Pancreas (tissue), 10 donors: Measurements from ENCODE around the gene VPS8. TPM values are rescaled to one million over a fixed set of nuclear protein-coding genes. Genes with fewer than 3 reads are reported as not detected.

Experiments
- ATAC-seq, 4 donors: fragments of 200-7000 bp; cut with Tn5 transposase; one replicate each; pipeline versions ENCODE4 v1.8.0 to v1.9.1; 2020; ENCODE audit warnings: mild to moderate bottlenecking in 4 of 4, moderate library complexity in 4 of 4
- DNase-seq, 6 donors: peaks; one replicate each; pipeline ENCODE4 v3.0.0-alpha.2; 2020
- FAIRE-seq: peaks from 2 replicates; lab custom pipeline; 2012; peaks lifted over from hg19 to GRCh38; lab: Jason Lieb, UNC
- H3K27ac ChIP-seq, 4 donors: fragments of 200-600 bp; sonication (generic); 1 replicate in 3 of 4; 2 replicates in 1 of 4; pipeline versions ENCODE4 v1.5.0 to v1.8.0; 2020
- H3K27me3 ChIP-seq, 4 donors: fragments of 200-600 bp; one replicate each; pipeline ENCODE4 v1.8.0; 2021
- H3K36me3 ChIP-seq, 3 donors: fragments of 200-600 bp; sonication (generic) in 1 of 3; one replicate each; pipeline versions ENCODE4 v1.5.0 to v1.8.0; 2020 to 2021
- H3K4me1 ChIP-seq, 3 donors: fragments of 200-600 bp; one replicate each; pipeline ENCODE4 v1.8.0; 2021
- H3K4me3 ChIP-seq, 4 donors: fragments of 200-600 bp; sonication (generic) in 2 of 4; one replicate each; pipeline versions ENCODE4 v1.5.0 to v1.8.0; 2020 to 2021
- H3K9me3 ChIP-seq, 4 donors: fragments of 200-600 bp; one replicate each; pipeline ENCODE4 v1.8.0; 2021
- WGBS, 2 donors: extraction: QIAGEN DNeasy Blood & Tissue Kit; methylation state at CpG; one replicate each; pipeline ENCODE4 v1.1.7; 2013; 5-methylcytosine and 5-hydroxymethylcytosine counted together
- intact Hi-C, 3 donors: fragments of 100-400 bp; cut with DNase I; formaldehyde crosslinking; loops; one replicate each; pipeline versions ENCODE4 v1.11.1 to v1.14.2; 2022
- polyA plus RNA-seq, 2 donors: library from polyadenylated mRNA; stranded (reverse); fragments of 200-250 nt; gene quantifications; one replicate each; pipeline ENCODE4 v1.2.3, GENCODE V29; 2013
- total RNA-seq, 6 donors: library from RNA; stranded (reverse); fragmentation: NEBNext Ultra II Directional in 4 of 6; extraction: Animal tissue kit (Norgen Biotek cat#: 25700) in 4 of 6; gene quantifications; one replicate each; pipeline versions ENCODE4 v1.2.1 to v1.2.4, GENCODE V29; 2021 to 2023
- TF ChIP-seq, protein P1 (sequence below), 4 donors: fragments of 200-600 bp; sonication (generic) in 3 of 4; IDR thresholded peaks; one replicate each; pipeline versions ENCODE4 v1.5.0 to v1.8.0; 2021; ENCODE audit warnings: antibody characterized with exemption in 4 of 4
- donor health status: healthy with polysubstance abuse.
- donor health status: DM: no; HTN: no; CAD: no; lungs with moderate emphysema.
- donor health status: DM: no; HTN: no; CAD: no.
- donor health status: control.
- donor health status: control.
- donor health status: Bipolar disorder and iron deficiency.
- donor health status: DM: yes; HTN: yes; CAD: no.
- donor health status: DM: no; HTN: no; CAD: no.
- donor health status: DM: no; HTN: no; CAD: no.
- donor health status: DM: yes; HTN: yes; CAD: no.

VPS8 gene
- total and polyA plus RNA-seq, 8 donors, result 7.9 to 37.5 (median 19.2) TPM

DNA sequence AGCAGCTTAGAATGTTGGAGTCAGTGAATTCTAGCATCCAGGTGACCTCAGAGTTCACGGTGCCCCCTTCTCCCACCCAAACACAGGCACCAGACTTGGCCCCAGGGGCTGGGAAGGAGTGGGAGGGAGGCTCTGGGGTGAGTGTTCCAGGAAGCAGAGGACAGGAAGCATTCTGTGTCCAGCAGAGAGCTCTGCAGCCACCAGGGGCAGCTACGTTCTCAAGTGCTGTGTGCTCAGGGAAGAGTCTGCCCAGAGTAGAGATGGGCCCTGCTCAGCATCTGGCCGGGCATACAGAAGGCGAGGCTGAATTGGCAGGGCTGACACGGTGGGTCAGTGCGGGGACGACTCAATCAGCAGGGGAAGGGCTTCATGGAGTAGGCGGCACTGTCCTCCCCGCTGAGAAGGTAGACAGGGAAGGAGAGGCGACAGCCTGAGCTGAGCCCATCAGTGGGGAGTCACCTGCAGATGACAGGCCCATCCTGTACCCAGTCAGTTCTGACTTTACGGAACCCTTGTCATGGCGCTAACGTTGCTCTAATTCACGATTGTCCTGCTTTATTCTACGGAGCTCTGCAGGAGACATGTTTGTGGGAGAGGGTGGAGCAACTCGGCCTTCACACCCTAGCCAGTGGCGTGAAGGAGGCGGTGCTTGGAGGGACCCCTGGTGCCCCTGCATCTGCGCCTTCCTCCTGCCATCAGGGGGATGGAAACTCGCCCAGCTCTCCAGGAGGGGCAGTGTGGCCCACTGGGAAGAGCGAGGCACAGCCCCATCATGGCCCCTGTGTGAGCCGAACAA is 258.7 kb downstream of the VPS8 start:
- Histone ChIP-seq H3K9me3 (no peaks in the 10 kb centered on the region), H3K36me3 (no peaks in the 10 kb centered on the region), H3K27ac (no peak overlapping the region), H3K4me3 (no peak overlapping the region), H3K27me3 (no peaks in the 10 kb centered on the region), H3K4me1 (no peaks in the 10 kb centered on the region)
- intact Hi-C loops, result no loop called here
- DNase-seq (no peak), FAIRE-seq (no peak), ATAC-seq (peak in 1 of 4 donors; percentile 51)
- 65 to 71% methylated on average over 22 of the region's 22 CpGs for WGBS, 2 donors
- TF ChIP-seq, protein P1, sequence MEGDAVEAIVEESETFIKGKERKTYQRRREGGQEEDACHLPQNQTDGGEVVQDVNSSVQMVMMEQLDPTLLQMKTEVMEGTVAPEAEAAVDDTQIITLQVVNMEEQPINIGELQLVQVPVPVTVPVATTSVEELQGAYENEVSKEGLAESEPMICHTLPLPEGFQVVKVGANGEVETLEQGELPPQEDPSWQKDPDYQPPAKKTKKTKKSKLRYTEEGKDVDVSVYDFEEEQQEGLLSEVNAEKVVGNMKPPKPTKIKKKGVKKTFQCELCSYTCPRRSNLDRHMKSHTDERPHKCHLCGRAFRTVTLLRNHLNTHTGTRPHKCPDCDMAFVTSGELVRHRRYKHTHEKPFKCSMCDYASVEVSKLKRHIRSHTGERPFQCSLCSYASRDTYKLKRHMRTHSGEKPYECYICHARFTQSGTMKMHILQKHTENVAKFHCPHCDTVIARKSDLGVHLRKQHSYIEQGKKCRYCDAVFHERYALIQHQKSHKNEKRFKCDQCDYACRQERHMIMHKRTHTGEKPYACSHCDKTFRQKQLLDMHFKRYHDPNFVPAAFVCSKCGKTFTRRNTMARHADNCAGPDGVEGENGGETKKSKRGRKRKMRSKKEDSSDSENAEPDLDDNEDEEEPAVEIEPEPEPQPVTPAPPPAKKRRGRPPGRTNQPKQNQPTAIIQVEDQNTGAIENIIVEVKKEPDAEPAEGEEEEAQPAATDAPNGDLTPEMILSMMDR (IDR thresholded peaks at IDR 0.05), result no peak

DNA sequence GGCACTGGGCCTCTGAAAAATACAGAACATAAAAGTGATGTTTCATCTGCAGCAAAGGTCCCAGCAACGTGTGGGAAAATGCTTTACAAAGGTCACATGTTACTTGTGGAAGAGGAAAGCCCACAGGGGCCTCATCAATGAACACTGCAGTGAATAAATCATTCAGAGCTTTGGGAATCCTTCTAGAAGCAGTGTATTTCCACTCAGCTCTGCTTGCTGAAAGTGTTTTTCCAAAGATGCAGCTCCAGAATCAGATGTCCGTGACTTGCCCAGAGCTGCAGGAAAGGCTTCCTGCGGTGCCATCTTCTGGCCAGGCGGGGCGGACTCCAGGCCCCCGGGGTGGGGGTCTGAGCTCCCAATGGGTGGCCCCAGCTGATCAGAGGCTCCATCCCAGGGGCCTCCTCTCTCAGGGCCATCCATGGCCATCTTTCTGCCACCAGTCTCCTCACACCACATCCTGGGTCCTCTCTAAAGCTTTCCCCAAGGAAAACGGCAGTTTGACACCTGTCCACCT is 259.4 kb downstream of the VPS8 start:
- 54 to 59% methylated on average over 7 of the region's 7 CpGs for WGBS, 2 donors
- no peak overlapping the region for H3K4me3 ChIP-seq
- no peak overlapping the region for H3K27ac ChIP-seq
- intact Hi-C loops, result no loop called here
- no peaks in the 10 kb centered on the region for H3K36me3 ChIP-seq
- ATAC-seq, result no peak
- no peak for DNase-seq
- no peak for FAIRE-seq
- no peaks in the 10 kb centered on the region for H3K27me3 ChIP-seq
- no peaks in the 10 kb centered on the region for H3K9me3 ChIP-seq
- TF ChIP-seq, protein P1 (IDR thresholded peaks at IDR 0.05), result no peak
- H3K4me1 ChIP-seq, result no peaks in the 10 kb centered on the region

DNA sequence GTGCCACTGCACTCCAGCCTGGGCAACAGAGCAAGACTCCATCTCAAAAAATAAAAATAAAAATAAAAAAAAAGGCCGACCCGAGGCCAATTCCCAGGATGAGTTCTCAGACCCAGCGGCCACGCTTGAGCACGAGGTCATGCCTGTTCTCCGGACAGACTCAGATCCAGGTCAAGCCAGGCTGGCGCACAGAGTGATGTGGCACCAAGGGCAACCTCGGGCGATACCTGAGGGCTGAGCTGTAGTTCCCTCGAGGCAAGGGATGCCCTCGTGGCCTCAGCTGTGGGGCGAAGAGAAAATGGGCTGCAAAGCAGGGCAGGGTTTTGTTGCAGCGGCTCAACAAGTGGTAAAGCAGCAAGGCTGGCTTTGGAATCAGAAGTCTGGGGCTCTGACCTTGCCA is 263.6 kb downstream of the VPS8 start:
- H3K27me3 ChIP-seq, result no peaks in the 10 kb centered on the region
- no peaks in the 10 kb centered on the region for H3K36me3 ChIP-seq
- H3K9me3 ChIP-seq, result no peaks in the 10 kb centered on the region
- H3K4me3 ChIP-seq, result no peak overlapping the region
- intact Hi-C loops, result no loop called here
- FAIRE-seq (no peak), ATAC-seq (no peak), DNase-seq (no peak)
- whole genome bisulfite sequencing, 2 donors, result 81 to 90% methylated on average over 13 of the region's 13 CpGs
- TF ChIP-seq, protein P1 (IDR thresholded peaks at IDR 0.05), result no peak
- H3K27ac ChIP-seq, result no peak overlapping the region
- no peaks in the 10 kb centered on the region for H3K4me1 ChIP-seq

DNA sequence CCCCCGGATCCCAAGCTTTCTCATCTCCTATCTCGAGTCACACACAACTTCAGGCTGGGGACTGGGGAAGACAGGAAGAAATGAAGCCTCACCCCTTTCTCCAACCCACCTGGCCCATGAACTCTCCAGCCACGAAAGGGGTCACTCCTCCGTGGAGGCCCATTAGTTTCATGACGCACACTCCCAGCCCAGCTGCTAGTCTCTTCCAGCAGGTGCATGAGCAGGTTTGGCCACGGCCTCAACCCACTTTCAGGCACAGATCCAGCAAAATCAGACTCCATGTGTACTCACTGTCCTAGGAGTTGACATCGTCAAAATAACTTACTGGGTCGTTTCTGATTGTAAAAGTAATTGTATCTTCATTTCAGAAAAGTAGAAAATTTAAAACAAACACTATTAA is 264.3 kb downstream of the VPS8 start:
- Histone ChIP-seq H3K4me1 (no peaks in the 10 kb centered on the region), H3K4me3 (no peak overlapping the region), H3K27me3 (no peaks in the 10 kb centered on the region), H3K9me3 (no peaks in the 10 kb centered on the region), H3K36me3 (no peaks in the 10 kb centered on the region), H3K27ac (no peak overlapping the region)
- WGBS, 2 donors, result 58 to 64% methylated on average over 8 of the region's 8 CpGs
- TF ChIP-seq, protein P1 (IDR thresholded peaks at IDR 0.05), result no peak
- FAIRE-seq (no peak), DNase-seq (no peak), ATAC-seq (no peak)
- intact Hi-C loops, result no loop called here

DNA sequence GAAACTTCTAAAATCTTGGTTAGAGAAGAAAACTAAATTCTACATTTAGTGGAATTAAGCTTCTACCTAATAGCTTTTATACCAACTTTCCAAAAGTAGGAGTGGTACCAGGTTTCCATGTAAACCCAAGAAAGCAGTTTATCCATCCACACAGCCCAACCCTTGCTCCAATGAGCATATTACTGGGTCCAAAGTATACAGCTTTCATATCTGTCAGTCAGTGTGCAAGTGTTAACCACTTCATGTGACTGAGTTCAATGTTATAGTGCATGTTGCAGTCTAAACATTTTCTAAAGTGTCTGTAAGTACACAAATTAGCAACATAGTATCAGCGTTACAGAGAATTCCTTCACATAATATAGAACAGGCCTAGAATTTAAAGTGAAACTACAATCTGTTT is 267.7 kb downstream of the VPS8 start:
- Histone ChIP-seq H3K27me3 (no peaks in the 10 kb centered on the region), H3K4me3 (no peak overlapping the region), H3K27ac (no peak overlapping the region), H3K36me3 (no peaks in the 10 kb centered on the region), H3K4me1 (no peaks in the 10 kb centered on the region), H3K9me3 (no peaks in the 10 kb centered on the region)
- no peak for ATAC-seq
- FAIRE-seq, result no peak
- TF ChIP-seq, protein P1 (IDR thresholded peaks at IDR 0.05), result no peak
- WGBS, 2 donors, result 64 to 83% methylated on average over 1 of the region's 1 CpG
- no peak for DNase-seq
- intact Hi-C loops, result no loop called here
